Measurements from ENCODE around the gene KIAA1328. TPM values are rescaled to one million over a fixed set of nuclear protein-coding genes. Genes with fewer than 3 reads are reported as not detected.

KIAA1328 gene
- total RNA-seq, 1 experiment from 2014 or later = 9.1 TPM

- no peak for DNase-seq (ENCODE audit: low spot score)
Measured at GRCh38 chr18:37218022-37218590, 389.2 kb downstream of the KIAA1328 start.

- DNase-seq (ENCODE audit: low spot score) = no peak
Measured at GRCh38 chr18:37219257-37219656, 390.3 kb downstream of the KIAA1328 start.

- DNase-seq (ENCODE audit: low spot score) = no peak
Measured at GRCh38 chr18:37222354-37222998, 393.5 kb downstream of the KIAA1328 start.

DNA sequence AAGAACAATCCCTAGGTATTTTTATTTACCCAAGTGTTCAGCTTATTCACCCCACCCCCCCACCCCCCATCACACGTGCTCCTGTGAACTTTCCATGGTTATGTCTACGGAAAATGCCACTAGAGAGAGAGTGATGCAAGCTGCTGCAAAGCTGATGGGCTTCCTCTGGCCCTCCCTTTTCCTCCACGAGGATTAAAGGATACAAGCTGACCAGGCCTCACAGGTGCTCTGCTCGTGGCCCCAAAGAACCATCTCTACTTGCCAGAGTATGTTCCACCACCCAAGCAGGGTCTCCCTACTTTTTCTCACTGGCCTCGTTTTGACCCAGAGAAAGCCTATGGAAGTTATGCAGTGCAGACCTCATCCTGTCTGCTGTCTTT is 394.1 kb downstream of the KIAA1328 start:
- no peak for DNase-seq (ENCODE audit: low spot score)

GRCh38 chr18:37225279-37225678 is 396.4 kb downstream of the KIAA1328 start:
- no peak for DNase-seq (ENCODE audit: low spot score)

- DNase-seq (ENCODE audit: low spot score) = no peak
Measured at GRCh38 chr18:37230768-37231167, 401.8 kb downstream of the KIAA1328 start.

DNA sequence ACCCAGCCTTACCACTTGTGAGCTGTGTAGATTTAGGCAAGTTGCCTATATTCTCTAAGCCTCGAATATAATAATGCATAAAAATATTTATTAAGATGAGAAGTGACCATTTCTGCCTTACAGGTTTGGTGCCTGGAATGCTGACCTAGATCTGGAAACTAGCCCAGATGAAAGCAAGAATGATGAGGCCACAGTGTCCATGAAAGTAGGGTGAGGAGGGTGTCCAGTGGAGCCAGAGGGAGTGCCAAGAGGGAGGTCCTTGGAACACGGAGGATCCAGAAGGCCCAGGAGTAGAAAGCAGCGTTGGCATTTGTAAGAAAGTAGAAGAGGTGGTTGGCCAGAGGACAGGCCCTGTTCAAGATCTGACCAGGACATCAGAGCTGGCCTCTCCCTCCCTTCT is 402.3 kb downstream of the KIAA1328 start:
- DNase-seq (ENCODE audit: low spot score) = no peak

DNA sequence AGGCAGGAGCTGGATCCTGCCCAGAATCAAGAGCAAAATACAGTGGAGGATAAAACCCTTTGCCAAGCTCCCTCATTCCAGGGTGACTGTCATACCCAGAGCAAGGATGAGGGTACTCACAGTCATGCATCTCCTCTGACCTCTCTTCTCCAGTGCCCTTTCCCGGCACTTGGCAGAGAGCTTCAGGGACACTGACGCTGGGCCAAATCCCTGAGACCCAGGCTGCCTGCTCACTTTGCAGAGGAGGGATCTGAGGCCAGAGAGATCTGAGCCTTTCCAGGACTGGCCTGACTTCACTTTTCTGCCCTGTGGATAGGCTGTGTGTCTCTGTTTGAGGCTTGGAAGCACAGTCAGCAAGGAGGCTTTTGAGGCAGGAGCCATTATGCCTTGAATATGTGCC is 406.7 kb downstream of the KIAA1328 start:
- no peak for DNase-seq (ENCODE audit: low spot score)

DNA sequence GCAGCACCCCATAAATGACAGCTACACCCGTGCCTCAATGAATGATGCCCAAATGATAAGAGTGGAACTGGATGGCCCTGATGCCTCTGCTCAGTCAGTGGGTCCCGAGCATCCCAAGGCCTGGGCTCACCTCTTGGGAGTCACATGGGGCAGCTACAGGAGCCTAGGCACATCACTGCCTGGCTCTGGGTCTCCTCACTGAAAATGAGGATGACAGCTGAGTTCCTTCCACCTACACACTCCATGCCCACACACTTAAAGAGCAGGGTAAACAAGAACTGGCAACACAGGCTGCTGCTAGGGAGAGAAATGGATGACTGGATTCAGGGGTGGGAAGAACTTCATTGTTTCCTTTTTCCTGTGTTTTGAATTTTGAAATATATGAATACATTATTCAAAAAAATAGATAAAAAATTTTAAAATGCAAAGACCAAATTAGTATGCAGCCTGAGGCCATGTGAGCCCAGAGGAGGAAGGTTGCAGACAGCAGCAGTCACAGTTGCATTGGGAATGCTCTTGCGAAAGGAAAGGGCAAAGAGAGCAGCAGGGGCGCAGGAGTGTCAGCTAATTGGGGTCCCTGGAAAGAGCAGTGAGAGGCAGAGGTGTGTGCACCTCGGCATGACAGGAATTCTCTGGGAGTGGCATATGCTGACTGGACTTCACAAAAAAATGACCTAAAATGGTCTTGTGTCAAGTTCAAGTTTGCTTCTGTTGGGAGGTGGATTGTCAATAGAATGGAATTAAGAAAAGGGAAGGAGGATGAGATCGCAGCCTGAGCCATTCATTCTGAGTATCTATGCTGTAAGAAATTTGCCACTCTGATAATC is 409.6 kb downstream of the KIAA1328 start:
- DNase-seq (ENCODE audit: low spot score) = no peak

DNA sequence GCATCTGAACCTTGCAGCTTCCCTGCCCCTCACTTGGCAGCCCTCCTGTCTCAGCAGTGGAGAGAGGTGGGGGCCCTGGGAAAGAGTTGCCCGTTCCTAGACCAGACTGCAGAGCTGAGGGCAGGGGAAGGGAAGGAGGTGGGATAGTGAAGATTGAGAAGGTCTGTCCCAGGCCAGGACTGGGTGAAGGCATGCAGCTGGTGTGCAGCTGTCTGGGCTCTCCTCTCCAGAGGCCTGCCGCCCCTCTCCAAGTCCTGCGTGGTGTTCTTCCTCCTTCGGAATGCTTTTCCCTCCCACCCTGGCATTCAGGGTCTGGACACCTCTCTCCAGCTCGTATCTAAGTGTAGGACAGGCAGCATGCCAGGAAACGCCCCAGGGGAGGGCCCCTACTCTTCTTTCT is 413.2 kb downstream of the KIAA1328 start:
- DNase-seq (ENCODE audit: low spot score) = no peak

DNA sequence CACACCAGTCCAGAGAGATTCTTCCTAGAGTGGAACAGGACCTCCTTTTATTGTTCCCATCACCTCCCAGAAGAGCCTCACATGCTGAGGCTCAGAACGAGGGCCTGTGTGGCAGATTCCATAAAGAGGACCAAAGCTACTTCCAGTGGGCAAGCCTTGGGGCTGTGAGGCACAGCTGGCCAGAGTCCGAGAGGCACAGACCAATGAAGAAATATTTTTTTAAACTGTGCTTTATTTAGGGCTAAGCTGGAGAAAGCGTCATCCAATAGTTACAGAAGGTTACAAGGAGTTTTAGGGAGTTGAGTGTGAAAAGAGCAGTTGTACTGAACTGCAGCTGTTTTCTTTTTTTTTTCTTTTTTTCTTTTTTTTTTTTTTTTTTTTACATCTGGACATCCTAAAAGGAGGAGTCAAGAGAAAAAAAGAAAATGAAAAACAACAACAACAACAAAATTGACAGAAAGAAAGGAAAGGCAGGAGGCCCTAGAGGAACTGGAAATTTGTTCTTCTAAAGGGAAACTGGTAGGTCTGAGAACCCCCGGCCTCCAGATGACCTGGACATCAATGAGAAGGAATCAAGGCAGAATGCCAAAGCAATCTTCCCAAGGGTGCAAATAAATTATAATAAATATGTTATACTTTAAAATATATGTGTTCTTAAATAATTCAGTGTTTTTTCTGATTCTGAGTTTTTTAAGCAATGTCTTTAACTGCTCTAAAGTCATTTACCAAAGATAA is 414.1 kb downstream of the KIAA1328 start:
- no peak for DNase-seq (ENCODE audit: low spot score)

DNA sequence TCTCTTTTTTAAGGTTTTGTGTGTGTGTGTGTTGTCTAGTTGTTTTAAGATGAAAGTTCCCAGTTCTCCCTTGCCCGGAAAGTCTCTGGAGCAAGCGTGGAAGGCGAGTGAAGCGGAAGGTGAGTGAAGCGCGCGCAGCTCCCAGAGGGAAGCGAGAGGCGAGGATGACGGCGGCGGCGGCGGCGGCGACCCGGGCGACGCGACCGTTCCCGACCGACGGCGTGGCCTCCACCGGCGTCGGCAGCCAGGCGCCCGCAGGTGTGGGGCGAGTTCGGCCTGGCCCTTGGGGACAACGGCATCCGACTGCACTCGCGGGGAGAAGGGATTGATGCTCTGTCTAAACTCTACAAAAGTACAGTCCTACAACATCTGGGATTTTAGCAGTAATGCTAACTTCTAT is 414.8 kb downstream of the KIAA1328 start:
- DNase-seq (ENCODE audit: low spot score) = no peak

- no peak for DNase-seq (ENCODE audit: low spot score)
Measured at GRCh38 chr18:37244618-37245017, 415.7 kb downstream of the KIAA1328 start.

DNA sequence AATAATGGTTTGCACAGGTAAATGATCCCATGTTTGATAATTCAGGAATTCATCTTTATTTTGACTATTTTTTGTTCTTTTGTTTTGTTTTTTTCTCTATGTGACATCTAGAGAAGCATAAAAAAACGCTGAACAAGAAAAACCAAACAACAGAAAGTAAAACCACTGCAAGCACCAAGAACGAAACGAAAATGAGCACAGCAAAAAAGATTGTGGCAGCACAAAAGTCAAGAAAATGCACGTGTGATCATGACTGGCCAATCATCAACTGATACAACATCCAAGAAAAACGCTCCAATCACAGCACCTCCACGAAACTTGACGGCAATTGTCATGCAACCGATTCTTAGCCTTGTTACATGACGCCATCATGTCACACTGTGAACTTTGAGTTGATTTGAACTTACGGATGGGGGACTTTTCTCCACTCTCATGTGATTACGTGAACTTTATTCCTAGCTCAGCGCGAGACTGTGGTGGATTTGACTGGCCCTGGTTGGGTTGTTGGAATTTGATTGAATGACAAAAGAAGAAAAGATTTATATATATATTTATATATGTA is 417.9 kb downstream of the KIAA1328 start:
- no peak for DNase-seq (ENCODE audit: low spot score)

DNA sequence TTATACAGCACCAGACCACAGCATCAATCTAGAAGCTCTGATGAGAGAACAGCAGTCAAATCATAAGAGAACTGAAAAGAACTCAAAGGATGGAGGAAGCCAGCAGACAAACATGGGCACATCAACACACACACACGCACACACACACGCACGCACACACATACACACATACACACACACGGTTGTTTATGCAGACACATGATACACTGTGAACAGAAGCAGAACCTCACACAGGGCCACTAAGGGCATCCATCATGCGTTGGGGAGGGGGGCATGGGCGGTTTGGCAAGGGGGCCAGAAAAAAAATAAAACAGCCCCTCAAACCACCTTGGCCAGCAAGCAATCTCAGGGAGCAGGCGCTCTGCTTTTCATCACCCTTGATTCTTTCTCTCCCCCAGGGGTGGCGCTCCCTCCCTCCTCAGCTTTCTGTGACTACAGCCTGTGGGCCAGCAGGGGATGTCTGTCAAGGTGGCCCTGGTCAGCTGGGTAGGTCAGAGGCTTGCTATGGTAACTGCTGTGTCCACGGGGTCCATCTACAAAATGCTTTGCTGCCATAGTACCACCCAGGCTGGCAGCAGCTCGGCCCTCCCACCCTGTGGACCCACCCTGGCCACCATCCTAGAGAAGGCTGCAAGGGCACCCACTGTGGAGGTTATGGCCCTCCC is 418.7 kb downstream of the KIAA1328 start:
- no peak for DNase-seq (ENCODE audit: low spot score)

DNA sequence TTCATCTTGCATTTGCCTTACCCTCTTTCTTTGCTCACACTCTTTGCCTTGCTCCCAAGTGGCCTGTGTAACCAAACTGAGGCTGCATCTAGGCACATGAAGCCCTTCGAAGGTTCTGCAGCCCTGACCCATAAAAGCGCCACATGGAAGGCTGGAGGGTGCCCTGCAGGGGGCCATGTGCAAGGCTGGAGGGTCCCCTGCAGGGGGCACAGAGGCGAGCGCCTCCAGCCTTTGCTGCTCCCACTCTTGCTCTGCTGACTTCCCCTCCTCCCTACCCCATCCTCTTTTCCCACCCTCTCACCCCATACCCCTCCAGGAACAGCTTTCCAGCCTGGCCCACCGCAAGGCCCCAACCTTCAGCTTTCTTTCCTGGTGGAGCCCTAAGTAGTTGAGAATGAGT is 419.4 kb downstream of the KIAA1328 start:
- DNase-seq (ENCODE audit: low spot score) = no peak

GRCh38 chr18:37249171-37249886 is 420.4 kb downstream of the KIAA1328 start:
- no peak for DNase-seq (ENCODE audit: low spot score)

GRCh38 chr18:37249895-37250618 is 421.1 kb downstream of the KIAA1328 start:
- no peak for DNase-seq (ENCODE audit: low spot score)

DNA sequence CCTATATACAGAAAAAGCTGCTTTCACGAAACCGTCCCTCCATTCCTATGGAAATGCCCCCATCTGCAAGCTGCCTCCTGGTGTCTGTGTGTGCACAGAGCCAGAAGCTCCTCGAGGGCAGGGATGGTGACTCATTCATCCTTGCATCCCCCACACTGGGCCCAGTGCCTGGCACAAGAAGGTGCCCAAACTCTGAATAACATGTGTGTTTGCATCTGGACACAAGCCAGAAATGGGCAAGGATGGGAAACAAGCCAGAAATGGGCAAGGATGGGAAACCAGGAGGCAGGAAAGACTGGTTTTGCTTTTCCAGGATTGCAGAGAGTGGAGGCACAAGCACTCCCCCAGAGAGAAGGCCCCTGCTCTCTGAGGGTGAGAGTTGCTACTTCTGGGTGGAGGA is 422.8 kb downstream of the KIAA1328 start:
- no peak for DNase-seq (ENCODE audit: low spot score)

- DNase-seq (ENCODE audit: low spot score) = no peak
Measured at GRCh38 chr18:37252342-37252741, 423.4 kb downstream of the KIAA1328 start.

Measured in A172 (cell line).